ENCODE measurements around the gene PPID.

GRCh38 chr4:158771776-158772175 lies 48.6 kb upstream of the PPID start:
- TF ChIP-seq POLR2A (IDR thresholded peaks at IDR 0.05), result no peak
- no peak for TF ChIP-seq CTCF (IDR thresholded peaks at IDR 0.05)
